Tibial nerve (tissue), 4 donors: Measurements from ENCODE around the gene KCNMA1. TPM values are rescaled to one million over a fixed set of nuclear protein-coding genes. Genes with fewer than 3 reads are reported as not detected.

Experiments
- DNase-seq, 2 donors: peaks; one replicate each; pipeline ENCODE4 v3.0.0-alpha.2; 2019; ENCODE audit warnings: low spot score in 2 of 2
- H3K27ac ChIP-seq, 4 donors: fragments of 200-600 bp; sonication (generic) in 3 of 4; one replicate each; pipeline ENCODE4 v1.5.1; 2017 to 2019; ENCODE audit warnings: mild to moderate bottlenecking in 1 of 4
- H3K27me3 ChIP-seq, 2 donors: fragments of 200-600 bp; sonication (generic) in 1 of 2; one replicate each; pipeline versions ENCODE4 v1.5.1 to v1.6.0; 2017 to 2019
- H3K36me3 ChIP-seq, 3 donors: fragments of 200-600 bp; sonication (generic); one replicate each; pipeline ENCODE4 v1.5.1; 2018 to 2019
- H3K4me1 ChIP-seq, 4 donors: fragments of 200-600 bp; sonication (generic) in 3 of 4; one replicate each; pipeline ENCODE4 v1.5.1; 2017 to 2019
- H3K4me3 ChIP-seq, 4 donors: fragments of 200-600 bp; sonication (generic) in 3 of 4; one replicate each; pipeline ENCODE4 v1.5.1; 2017 to 2019; ENCODE audit warnings: mild to moderate bottlenecking in 1 of 4, moderate library complexity in 1 of 4
- H3K9me3 ChIP-seq, 4 donors: fragments of 200-600 bp; sonication (generic) in 3 of 4; one replicate each; pipeline ENCODE4 v1.5.1; 2017 to 2019
- EP300 ChIP-seq, 2 donors: sonication (generic); formaldehyde crosslinking; IDR thresholded peaks; one replicate each; pipeline ENCODE4 v1.6.1; 2017; ENCODE audit warnings: antibody characterized with exemption in 2 of 2, mild to moderate bottlenecking in 1 of 2
- POLR2A ChIP-seq, 2 donors: fragments of 450-650 bp; IDR thresholded peaks; one replicate each; pipeline ENCODE4 v1.6.1; 2017; ENCODE audit warnings: antibody characterized with exemption in 2 of 2, mild to moderate bottlenecking in 2 of 2, moderate library complexity in 2 of 2
- WGBS, 2 donors: methylation state at CpG; one replicate each; pipeline ENCODE4 v1.1.5; 2018; 5-methylcytosine and 5-hydroxymethylcytosine counted together
- total RNA-seq, 4 donors: library from RNA; depleted of rRNA; stranded (reverse); fragments of >200 nt; gene quantifications; one replicate each; pipeline ENCODE4 v1.1.0, GENCODE V29; 2016
- TF ChIP-seq, protein P1 (sequence below), 5 experiments: fragments of 200-600 bp in 3 of 5; fragments of 450-650 bp in 2 of 5; sonication (generic) in 3 of 5; IDR thresholded peaks; one replicate each; pipeline ENCODE4 v1.5.1; 2016 to 2019; ENCODE audit warnings: antibody characterized with exemption in 5 of 5, mild to moderate bottlenecking in 3 of 5, moderate library complexity in 2 of 5

KCNMA1 gene
- total RNA-seq, 4 donors from 2014 or later, result 10.2 to 19.9 (median 13.7) TPM

DNA sequence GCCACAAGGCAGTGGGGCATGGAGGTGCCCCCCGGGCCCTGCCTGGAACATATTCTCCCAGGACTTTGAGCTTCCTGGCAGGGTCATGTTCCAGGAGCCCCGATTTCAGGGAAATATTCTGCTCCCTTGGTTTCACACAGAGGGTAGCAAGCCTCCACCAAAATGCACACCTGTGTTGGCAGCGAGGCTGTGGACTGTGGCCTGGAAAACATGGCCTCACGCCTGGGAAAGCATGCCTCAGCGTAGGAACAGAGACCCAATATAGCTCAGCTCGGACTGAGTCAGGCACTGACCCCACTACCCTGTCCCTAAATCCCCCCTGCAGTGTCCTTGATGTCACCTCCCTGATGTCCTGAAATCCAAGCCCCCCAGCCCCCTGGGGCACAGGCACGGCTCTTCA lies 92.0 kb downstream of the KCNMA1 start:
- Histone ChIP-seq H3K4me3 (no peak overlapping the region), H3K27me3 (no peaks in the 10 kb centered on the region), H3K4me1 (no peaks in the 10 kb centered on the region), H3K9me3 (peaks cover 0 to 6% (median 0%) of the 10 kb centered on the region in 4 donors), H3K36me3 (no peaks in the 10 kb centered on the region), H3K27ac (no peak overlapping the region)
- TF ChIP-seq, protein P1, sequence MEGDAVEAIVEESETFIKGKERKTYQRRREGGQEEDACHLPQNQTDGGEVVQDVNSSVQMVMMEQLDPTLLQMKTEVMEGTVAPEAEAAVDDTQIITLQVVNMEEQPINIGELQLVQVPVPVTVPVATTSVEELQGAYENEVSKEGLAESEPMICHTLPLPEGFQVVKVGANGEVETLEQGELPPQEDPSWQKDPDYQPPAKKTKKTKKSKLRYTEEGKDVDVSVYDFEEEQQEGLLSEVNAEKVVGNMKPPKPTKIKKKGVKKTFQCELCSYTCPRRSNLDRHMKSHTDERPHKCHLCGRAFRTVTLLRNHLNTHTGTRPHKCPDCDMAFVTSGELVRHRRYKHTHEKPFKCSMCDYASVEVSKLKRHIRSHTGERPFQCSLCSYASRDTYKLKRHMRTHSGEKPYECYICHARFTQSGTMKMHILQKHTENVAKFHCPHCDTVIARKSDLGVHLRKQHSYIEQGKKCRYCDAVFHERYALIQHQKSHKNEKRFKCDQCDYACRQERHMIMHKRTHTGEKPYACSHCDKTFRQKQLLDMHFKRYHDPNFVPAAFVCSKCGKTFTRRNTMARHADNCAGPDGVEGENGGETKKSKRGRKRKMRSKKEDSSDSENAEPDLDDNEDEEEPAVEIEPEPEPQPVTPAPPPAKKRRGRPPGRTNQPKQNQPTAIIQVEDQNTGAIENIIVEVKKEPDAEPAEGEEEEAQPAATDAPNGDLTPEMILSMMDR (IDR thresholded peaks at IDR 0.05), result no peak
- TF ChIP-seq POLR2A (IDR thresholded peaks at IDR 0.05), result no peak
- TF ChIP-seq EP300 (IDR thresholded peaks at IDR 0.05), result no peak
- 85 to 87% methylated on average over 7 of the region's 7 CpGs for WGBS, 2 donors
- no peak for DNase-seq

DNA sequence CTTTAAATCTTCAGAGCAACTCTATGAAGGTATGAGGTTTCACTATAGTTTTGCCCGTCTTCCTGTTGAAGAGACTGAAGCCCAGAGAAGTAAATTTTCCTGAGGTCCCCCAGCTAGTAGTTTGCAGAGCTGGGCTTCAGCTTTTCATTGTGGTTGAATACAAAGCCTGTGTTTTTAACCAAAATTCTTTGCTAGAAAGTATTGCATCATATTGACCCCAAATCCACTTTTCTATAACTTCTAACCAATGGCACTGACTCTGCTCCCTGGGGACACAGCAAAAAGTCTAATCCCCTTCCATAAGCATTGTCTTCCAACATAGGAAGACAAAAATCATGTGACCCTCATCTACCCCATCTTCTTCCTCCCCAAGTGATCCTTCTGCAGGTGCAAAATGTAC lies 93.0 kb downstream of the KCNMA1 start:
- peaks cover 0 to 6% (median 0%) of the 10 kb centered on the region in 4 donors for H3K9me3 ChIP-seq
- 62 to 72% methylated on average over 1 of the region's 1 CpG for WGBS, 2 donors
- H3K27me3 ChIP-seq, result no peaks in the 10 kb centered on the region
- H3K4me3 ChIP-seq, result no peak overlapping the region
- TF ChIP-seq, protein P1 (IDR thresholded peaks at IDR 0.05), result no peak
- TF ChIP-seq POLR2A (IDR thresholded peaks at IDR 0.05) (no peak), EP300 (IDR thresholded peaks at IDR 0.05) (no peak)
- DNase-seq, result no peak
- H3K4me1 ChIP-seq, result no peaks in the 10 kb centered on the region
- no peaks in the 10 kb centered on the region for H3K36me3 ChIP-seq
- H3K27ac ChIP-seq, result no peak overlapping the region

DNA sequence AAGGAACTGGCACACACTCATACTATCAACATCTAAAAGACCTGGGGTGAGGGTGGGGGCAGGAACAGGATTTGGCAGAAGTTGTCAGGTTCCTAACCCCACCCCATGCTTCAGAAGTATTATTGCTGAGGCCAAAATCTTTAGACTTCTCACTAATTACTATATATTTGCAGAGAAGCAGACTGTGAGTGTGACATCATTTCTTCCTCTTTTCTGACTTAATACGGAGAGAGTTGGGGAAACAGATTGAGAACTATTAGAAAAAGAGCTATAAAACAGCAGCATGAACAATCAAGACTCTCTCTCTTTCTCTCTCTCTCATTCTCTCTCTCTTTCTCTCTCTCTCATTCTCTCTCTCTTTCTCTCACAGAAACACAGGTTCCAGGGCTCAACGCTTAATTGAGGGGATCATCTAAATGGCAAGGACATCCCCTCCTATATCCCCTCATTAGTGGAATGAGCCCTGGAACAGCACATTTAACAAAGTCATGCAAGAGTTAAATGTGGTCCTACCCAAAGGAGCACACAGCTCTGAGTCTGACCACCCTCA lies 94.8 kb downstream of the KCNMA1 start:
- no peaks in the 10 kb centered on the region for H3K4me1 ChIP-seq
- WGBS, 2 donors, result 76 to 80% methylated on average over 2 of the region's 2 CpGs
- no peaks in the 10 kb centered on the region for H3K27me3 ChIP-seq
- H3K9me3 ChIP-seq, result peaks cover 0 to 6% (median 0%) of the 10 kb centered on the region in 4 donors
- TF ChIP-seq POLR2A (IDR thresholded peaks at IDR 0.05) (no peak), EP300 (IDR thresholded peaks at IDR 0.05) (no peak)
- TF ChIP-seq, protein P1 (IDR thresholded peaks at IDR 0.05), result no peak
- no peaks in the 10 kb centered on the region for H3K36me3 ChIP-seq
- no peak for DNase-seq
- H3K27ac ChIP-seq, result no peak overlapping the region
- no peak overlapping the region for H3K4me3 ChIP-seq

DNA sequence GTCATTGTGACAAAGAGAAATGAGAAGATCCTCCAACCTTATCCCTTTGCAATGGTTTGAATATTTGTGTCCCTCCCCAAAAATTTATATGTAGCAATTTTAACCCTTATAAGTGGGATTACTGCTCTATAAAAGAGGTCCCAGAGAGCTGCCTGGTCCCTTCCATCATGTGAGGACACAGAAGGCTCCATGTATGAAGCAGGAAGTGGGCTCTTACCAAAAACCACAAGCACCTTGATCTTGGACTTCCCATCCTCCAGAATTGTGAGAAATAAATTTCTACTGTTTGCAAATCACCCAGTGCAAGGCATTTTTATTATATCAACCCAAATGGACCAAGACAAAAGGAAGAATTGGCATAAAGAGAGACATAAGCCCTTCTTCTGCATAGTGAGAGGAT lies 95.7 kb downstream of the KCNMA1 start:
- H3K4me1 ChIP-seq, result no peaks in the 10 kb centered on the region
- H3K27me3 ChIP-seq, result no peaks in the 10 kb centered on the region
- no peak overlapping the region for H3K27ac ChIP-seq
- DNase-seq, result no peak
- no peak overlapping the region for H3K4me3 ChIP-seq
- no peaks in the 10 kb centered on the region for H3K36me3 ChIP-seq
- H3K9me3 ChIP-seq, result peaks cover 0 to 6% (median 0%) of the 10 kb centered on the region in 4 donors
- TF ChIP-seq POLR2A (IDR thresholded peaks at IDR 0.05), result no peak
- TF ChIP-seq, protein P1 (IDR thresholded peaks at IDR 0.05), result no peak
- TF ChIP-seq EP300 (IDR thresholded peaks at IDR 0.05), result no peak

DNA sequence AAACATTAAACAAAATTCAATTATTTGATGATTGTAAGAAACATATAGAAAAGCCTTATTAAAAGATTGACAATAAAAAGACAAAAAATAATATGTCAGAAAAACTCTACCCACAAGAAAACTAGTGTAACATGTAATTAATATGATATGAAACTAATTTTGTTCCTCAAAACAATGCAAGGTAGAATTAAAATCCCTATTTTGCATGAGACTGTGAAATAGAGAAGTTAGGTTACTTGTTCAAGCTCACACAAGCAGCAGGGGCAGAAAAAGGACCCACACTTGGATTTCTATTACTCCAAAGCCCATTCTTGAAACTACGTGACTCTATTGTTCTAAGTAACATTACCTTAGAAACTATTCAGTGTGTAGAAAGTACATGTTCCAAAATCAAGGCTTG lies 96.4 kb downstream of the KCNMA1 start:
- Histone ChIP-seq H3K36me3 (no peaks in the 10 kb centered on the region), H3K4me3 (no peak overlapping the region), H3K27ac (no peak overlapping the region), H3K27me3 (no peaks in the 10 kb centered on the region), H3K4me1 (no peaks in the 10 kb centered on the region), H3K9me3 (peaks cover 0 to 6% (median 0%) of the 10 kb centered on the region in 4 donors)
- 95 to 97% methylated on average over 1 of the region's 1 CpG for WGBS, 2 donors
- TF ChIP-seq, protein P1 (IDR thresholded peaks at IDR 0.05), result no peak
- TF ChIP-seq POLR2A (IDR thresholded peaks at IDR 0.05) (no peak), EP300 (IDR thresholded peaks at IDR 0.05) (no peak)
- DNase-seq, result no peak
